Measurements from ENCODE around the gene NTPCR.
"Not testable (repeated sequence)": the region's sequence is repeated elsewhere in the genome, so short reads cannot be mapped to it uniquely, and the experiment has no call there.

NTPCR gene

GRCh38 chr1:232987046-232987773 is 36.8 kb downstream of the NTPCR start:
- DNase-seq = no peak

- no peak for DNase-seq
Observed at GRCh38 chr1:232987774-232988140, 37.3 kb downstream of the NTPCR start.

- DNase-seq = no peak
Observed at GRCh38 chr1:232988572-232989040, 38.2 kb downstream of the NTPCR start.

GRCh38 chr1:232990176-232991128 is 40.0 kb downstream of the NTPCR start:
- no peak for DNase-seq

GRCh38 chr1:232991238-232991637 is 40.8 kb downstream of the NTPCR start:
- DNase-seq = no peak

GRCh38 chr1:232992227-232992626 is 41.8 kb downstream of the NTPCR start:
- DNase-seq = no peak

GRCh38 chr1:232993555-232993954 is 43.1 kb downstream of the NTPCR start:
- DNase-seq = no peak

GRCh38 chr1:232995189-232995588 is 44.8 kb downstream of the NTPCR start:
- DNase-seq = no peak

- DNase-seq = no peak
Observed at GRCh38 chr1:232996143-232996542, 45.7 kb downstream of the NTPCR start.

GRCh38 chr1:232998138-232998537 is 47.7 kb downstream of the NTPCR start:
- no peak for DNase-seq

GRCh38 chr1:232998646-232999045 is 48.2 kb downstream of the NTPCR start:
- no peak for DNase-seq

- DNase-seq = no peak
Observed at GRCh38 chr1:232999956-233000625, 49.7 kb downstream of the NTPCR start.

GRCh38 chr1:233003638-233004037 is 53.2 kb downstream of the NTPCR start:
- not testable (repeated sequence) for DNase-seq

- no peak for DNase-seq
Observed at GRCh38 chr1:233004451-233004850, 54.0 kb downstream of the NTPCR start.

GRCh38 chr1:233005156-233005555 is 54.7 kb downstream of the NTPCR start:
- no peak for DNase-seq

GRCh38 chr1:233005703-233006102 is 55.3 kb downstream of the NTPCR start:
- DNase-seq = peak; percentile 86

- no peak for DNase-seq
Observed at GRCh38 chr1:233006108-233006507, 55.7 kb downstream of the NTPCR start.

GRCh38 chr1:233006541-233006973 is 56.1 kb downstream of the NTPCR start:
- no peak for DNase-seq

- DNase-seq = no peak
Observed at GRCh38 chr1:233010146-233010545, 59.7 kb downstream of the NTPCR start.

GRCh38 chr1:233012021-233012420 is 61.6 kb downstream of the NTPCR start:
- no peak for DNase-seq

GRCh38 chr1:233015965-233016364 is 65.6 kb downstream of the NTPCR start:
- peak; percentile 42 for DNase-seq

- DNase-seq = peak; percentile 14
Observed at GRCh38 chr1:233016798-233017197, 66.4 kb downstream of the NTPCR start.

GRCh38 chr1:233019083-233019482 is 68.7 kb downstream of the NTPCR start:
- peak; percentile 9 for DNase-seq

Data from islet precursor cell (in vitro differentiated cells).